GM18505 (cell line): Measurements from ENCODE around the gene ZFAND3.

Experiments
- ATAC-seq: cut with Tn5 transposase; IDR thresholded peaks from one replicate; pipeline ENCODE4 v1.9.1; 2021; ENCODE audit not compliant: unreplicated experiment
- POLR2A ChIP-seq: IDR thresholded peaks from 4 replicates; pipeline ENCODE4 v1.6.1; 2011; ENCODE audit warnings: borderline replicate concordance; ENCODE audit not compliant: insufficient read depth, insufficient read length; ENCODE audit errors: extremely low read depth

Gene ZFAND3

DNA sequence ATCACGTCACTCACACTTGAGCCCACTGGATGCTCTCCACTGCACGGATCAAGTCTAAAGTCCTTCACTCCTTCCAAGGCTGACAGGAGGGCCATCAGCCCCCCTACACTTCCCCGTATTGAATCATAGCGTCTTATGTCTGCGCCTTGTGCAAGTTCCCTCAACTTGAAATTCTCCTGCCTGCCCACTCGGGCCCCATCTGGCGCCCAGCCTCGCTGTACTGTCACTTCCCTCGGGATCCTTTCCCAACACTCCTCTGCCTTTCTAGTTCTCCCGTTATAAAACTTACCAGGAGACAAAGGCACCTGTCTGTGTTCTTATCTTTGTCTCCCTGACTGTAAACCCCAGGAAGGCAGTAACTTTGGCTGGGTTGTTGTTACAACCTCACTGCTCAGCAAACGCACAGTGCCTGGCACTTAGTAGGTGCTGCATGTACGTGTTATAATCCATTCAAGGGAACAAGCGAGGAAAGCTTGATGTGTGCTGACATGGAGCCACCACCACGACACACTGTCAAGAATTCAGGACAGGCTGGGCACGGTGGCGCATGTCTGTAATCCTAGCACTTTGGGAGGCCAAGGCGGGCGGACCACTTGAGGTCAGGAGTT, 33.8 kb upstream of the ZFAND3 start:
- ATAC-seq: no peak
- no peak for TF ChIP-seq POLR2A

DNA sequence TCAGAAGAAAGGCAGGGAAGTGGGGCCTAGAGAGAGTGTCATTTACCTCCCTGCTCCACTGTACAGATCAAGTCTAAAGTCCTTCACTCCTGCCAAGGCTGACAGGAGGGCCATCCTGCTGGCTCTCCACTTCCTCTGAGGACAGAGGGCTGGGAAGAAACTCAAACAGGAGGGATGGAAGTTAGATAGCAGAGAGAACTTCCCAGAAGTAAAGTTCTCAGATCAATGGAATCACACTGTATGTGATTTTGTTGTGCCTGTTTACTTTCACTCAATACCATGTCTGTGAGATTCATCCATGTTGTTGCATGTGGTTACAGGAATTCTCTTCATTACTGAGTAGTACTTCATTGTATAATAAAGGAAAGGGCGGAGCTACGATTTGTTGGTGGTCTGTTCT, 32.3 kb upstream of the ZFAND3 start:
- no peak for ATAC-seq
- TF ChIP-seq POLR2A: no peak

DNA sequence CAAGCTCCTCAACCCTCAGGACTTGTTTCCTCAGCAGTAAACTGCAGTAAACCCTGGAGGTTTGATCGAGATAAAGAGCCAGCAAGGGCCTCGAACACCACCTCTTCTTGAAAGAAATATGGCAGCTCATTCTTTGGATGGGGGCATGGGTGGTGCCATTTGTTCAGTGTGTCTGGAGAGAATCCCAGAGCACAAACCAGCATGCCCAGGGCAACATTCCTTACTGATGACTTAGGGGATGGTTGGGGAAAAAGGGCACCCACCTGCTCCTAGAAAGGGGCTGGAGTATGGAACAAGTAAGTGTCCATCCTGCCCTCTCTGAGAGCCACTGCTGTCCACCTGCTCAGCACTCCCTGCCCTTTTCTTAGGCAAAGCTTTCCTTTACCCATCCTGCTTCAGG, 31.3 kb upstream of the ZFAND3 start:
- TF ChIP-seq POLR2A: no peak
- no peak for ATAC-seq

DNA sequence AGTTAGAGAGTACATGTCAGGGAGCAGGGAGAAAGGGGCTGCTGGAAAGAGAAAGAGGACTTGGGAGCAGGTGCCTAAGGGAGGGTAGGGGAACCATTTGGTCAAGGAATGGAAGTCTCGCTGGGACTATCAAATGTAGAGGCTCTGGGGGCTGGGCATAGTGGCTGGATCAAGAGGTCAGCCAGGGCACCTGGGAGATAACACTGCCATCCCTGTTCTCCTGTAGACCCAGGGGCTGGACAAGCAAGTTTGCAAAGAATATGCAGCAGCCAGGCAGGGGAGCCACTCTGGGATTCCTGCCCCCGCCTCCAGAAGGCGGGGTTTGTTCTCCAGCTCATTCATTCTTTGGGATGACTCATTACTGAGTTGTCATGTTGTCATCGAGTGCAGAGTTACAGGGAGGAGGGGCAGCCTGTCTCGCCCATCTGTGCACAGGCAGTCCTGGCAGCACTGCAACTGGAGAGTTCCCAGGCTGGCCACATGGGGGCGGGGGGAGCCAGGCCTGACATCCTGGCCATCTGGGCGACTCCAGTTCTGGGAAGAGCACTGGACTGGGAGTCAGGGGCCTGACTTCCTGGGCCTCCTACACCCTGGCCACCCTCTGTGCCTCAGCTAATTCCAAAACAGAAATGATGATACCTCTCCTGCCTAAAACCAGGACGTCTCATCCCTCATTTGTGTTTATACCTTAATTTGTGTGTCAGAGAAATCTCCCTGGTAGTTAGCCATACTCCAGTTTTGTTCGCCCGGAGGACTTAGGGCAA, 28.2 kb upstream of the ZFAND3 start:
- no peak for TF ChIP-seq POLR2A
- ATAC-seq: peak; percentile 86

DNA sequence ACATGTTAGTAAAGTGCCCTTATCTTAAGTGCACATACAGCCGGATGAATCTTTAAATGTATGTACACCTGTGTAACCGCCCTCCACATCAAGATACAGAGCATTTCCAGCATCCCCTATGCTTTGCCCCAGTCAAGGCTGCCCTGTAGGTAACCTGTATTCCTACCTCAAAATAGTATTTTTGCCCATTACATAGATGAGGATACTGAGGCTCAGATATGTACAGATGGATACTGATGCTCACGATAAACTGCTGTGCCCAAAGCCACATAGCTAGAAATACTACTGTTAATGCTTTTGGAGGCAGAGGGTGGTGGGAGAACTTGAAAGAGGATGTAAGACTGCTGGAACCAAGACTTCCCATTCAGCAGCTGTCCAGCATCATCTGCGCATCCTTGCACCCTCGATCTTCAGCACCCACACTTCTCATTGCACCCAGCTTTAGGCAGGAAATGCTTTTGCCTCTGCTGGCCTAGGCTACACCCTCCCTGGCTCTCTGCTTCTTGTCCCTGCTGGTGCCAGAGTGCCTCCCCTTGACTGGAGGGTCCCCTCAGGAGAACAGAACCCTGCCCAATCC, 27.0 kb upstream of the ZFAND3 start:
- no peak for TF ChIP-seq POLR2A
- no peak for ATAC-seq

DNA sequence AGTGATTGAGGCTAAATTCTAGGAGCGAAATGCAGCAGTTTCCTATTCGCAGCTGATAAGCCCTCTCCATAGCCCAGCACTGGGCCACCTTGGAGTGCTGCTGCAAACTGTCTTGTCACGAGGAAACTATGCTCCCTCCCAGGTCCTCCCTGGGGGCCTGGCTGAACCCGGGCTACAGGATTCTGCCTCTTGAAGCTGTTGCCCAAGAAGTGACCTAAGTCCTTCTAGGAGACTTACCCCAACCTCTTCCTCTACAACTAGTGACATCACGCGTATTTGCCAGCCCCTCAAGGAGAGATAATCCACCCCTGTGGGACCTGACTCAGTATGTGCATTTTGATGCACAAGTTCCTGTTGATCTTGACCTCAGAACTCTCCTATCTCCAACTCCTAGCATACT, 26.5 kb upstream of the ZFAND3 start:
- no peak for ATAC-seq
- TF ChIP-seq POLR2A: no peak

DNA sequence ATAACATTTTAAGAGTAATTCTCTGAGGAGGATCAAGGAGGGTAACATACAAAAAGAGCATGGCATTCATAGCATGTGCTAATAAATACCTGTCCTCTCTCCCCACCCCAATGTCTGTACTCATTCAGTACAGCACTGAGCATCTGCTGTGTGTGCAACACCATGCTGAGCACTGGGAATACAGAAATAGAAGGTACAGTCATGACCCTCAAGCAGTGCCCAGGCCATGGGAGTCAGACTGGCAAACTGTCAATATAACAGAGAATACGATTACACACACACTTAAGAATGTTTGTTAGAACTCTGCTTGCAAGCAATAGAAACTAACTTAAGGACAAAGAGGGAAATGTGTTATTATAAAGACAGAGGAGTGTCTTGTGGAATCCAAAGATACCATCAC, 24.7 kb upstream of the ZFAND3 start:
- TF ChIP-seq POLR2A: no peak
- no peak for ATAC-seq

DNA sequence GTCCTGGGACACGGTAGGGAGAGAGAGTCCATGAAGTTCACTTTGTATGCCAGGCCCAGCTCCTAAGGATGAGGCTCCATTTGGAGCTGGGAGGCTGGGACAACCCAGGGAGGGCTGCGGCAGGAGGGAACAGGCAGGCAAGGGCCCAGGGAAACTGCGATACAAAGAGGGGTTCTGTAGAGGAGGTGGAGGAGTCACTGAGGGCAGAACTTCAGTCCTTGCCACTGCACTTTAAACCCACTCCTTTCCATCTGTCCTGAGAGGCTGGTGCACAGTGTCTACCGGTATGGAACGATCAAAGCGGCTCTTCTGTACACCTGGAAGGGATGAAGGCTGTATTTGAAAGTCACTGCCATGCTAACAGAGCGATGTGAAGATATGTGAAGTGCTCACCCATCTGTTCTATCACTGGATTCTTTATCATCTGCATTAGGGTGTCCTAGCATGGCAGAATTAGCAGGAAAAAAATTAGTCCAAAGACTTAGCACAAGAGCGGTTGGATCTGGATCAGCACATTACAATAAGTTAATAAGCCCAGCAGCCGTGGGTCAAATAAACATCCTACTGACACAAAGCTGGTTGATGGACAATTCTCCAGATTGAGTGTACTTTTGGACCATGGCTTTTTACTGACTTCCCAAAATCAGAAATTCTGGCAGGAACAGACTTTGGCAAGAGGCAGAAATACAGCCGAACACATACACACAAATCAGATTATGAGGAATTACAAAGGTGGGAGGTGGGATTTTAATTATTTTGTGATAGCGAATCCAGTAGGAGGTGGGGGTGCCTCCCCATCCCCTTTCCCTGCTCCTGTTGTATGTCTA, 20.9 kb upstream of the ZFAND3 start:
- no peak for TF ChIP-seq POLR2A
- ATAC-seq: no peak

DNA sequence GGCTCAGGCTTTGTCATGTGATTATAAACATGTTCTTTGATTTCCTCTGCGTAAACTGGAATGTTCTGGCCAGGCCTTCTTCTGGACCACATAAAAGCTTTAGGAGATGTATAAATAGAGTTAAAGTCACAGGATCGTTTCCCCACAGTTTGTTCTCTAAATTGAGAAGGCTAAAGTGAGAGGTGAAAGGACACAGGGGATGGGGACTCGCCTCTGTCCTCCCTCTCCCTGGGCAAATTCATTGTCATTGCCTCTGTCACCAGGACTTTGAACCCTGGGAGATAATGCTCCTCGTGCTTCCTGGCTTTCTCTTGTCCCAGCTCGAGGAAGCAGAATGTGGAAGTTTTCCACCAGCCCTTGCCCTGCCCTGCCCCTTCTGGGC, 20.3 kb upstream of the ZFAND3 start:
- ATAC-seq: no peak

DNA sequence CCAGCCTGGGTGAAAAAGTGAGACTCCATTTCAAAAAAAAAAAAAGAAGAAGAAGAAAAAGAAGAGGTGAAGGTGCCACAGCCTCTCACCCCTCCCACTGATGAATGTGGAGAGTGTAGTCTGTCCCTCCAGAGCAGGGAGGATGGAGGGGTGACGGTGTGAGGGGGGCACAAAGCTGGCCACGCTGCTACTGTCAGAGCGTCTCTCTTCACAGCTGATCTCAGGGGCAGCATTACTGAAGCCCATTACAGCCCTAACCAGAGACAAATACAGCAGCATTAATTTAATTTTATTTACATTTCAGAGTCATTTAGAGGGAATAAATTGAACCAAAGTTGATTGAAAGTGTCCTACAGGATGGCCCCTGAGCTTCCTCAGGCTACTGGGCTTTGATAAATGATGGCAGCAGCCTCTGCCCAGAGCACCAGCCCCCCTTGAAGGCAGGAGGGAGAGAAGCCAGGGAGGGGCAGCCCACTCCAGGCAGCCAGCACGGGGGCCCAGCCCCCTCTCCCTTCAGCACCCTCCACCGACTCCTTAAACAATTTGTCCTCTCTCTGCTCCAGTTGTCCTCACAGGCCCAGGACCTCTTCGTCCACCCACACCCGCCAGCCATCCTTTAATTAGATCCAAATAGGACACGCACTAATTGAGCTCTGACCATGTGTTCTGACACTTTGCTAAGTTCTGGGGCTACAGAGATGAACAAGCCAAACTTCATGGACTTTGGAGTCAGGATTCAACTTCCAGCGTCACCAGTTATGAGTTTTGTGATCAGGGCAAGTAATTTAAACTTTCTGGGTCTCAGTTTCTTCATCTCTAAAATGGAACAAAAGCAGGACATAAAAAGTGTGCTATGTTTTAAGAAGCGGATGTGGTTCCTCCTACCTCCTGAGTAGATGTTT, 18.6 kb upstream of the ZFAND3 start:
- no peak for TF ChIP-seq POLR2A
- ATAC-seq: no peak

More for the DNA sequence above, 20.3 kb upstream of the ZFAND3 start:
- TF ChIP-seq POLR2A: no peak

DNA sequence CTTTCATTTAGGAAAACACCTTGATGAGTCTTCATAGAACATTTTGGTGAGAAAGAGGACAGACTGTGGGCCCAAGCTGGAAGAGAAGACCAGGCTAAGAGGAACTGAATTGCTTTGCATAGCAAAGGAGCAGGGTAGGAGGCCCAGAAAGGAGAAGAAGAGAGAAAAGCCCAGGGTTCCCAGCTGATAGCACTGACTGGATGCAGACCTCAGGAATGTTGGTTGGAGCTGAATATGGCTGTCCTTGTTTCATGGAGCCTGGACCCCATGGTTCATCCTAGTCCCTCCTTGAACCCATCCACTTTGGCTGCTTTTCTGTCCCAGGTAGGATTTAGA, 18.0 kb upstream of the ZFAND3 start:
- no peak for ATAC-seq

DNA sequence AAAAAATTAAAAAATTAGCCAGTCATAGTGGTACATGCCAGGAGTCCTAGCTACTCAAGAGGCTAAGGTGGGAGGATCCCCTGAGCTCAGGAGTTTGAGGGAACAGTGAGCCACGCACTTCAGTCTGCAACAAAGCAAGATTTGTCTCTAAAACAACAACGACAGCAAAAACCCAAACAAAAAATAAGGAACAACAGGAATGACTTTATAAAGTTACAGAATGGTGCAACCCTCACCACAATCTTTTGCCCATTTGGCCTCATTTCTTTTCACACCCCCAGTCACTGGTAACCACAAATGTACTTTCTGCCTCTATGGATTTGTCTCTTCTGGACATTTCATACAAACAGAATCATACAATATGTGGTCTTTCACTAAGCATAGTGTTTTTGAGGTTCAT, 16.7 kb upstream of the ZFAND3 start:
- TF ChIP-seq POLR2A: no peak
- no peak for ATAC-seq

More for the DNA sequence above, 18.0 kb upstream of the ZFAND3 start:
- no peak for TF ChIP-seq POLR2A
